ENCODE results near the gene SKI. TPM values are rescaled to one million over a fixed set of nuclear protein-coding genes. Genes with fewer than 3 reads are reported as not detected.

SKI gene
- total RNA-seq, 2 experiments from 2014 or later = 286 to 324 TPM

- no peaks in the 10 kb centered on the region for H3K9me3 Mint-ChIP-seq
- CTCF ChIA-PET = no interaction called here
- Histone ChIP-seq H3K36me3 (ENCODE audit: insufficient read depth, low read length) (peaks cover 21% of the 10 kb centered on the region), H3K27me3 (ENCODE audit: control insufficient read depth in 1 of 2, insufficient read depth in 2 of 2, low read length in 2 of 2) (no peaks in the 10 kb centered on the region), H3K4me1 (ENCODE audit: insufficient read depth, low read length) (peaks cover 97% of the 10 kb centered on the region), H3K4me3 (ENCODE audit: low read length) (no peak overlapping the region), H3K9me3 (ENCODE audit: control insufficient read depth in 1 of 2, insufficient read depth in 1 of 2, low read length in 2 of 2) (no peaks in the 10 kb centered on the region), H3K27ac (ENCODE audit: low read depth in 1 of 2, low read length in 2 of 2) (no peak overlapping the region)
- no peak for TF ChIP-seq CTCF (IDR thresholded peaks at IDR 0.05)
- H3K4me3 Mint-ChIP-seq = no peak overlapping the region
- peaks cover 44% of the 10 kb centered on the region for H3K36me3 Mint-ChIP-seq (ENCODE audit: low read depth)
- DNase-seq = no peak
- ATAC-seq (ENCODE audit: poor library complexity) = no peak
- intact Hi-C loops (cut with DNase I, micrococcal nuclease) = no loop called here
- H3K4me1 Mint-ChIP-seq (ENCODE audit: low read depth) = peaks cover 68% of the 10 kb centered on the region
- POLR2A ChIA-PET = no interaction called here
- peak overlapping the region; percentile 24 for H3K27ac Mint-ChIP-seq
- H3K27me3 Mint-ChIP-seq = no peaks in the 10 kb centered on the region
Observed at GRCh38 chr1:2271211-2271721, 43.1 kb downstream of the SKI start.

- intact Hi-C loops (cut with DNase I, micrococcal nuclease) = no loop called here
- peaks cover 97% of the 10 kb centered on the region for H3K4me1 ChIP-seq (ENCODE audit: insufficient read depth, low read length)
- no peaks in the 10 kb centered on the region for H3K27me3 ChIP-seq (ENCODE audit: control insufficient read depth in 1 of 2, insufficient read depth in 2 of 2, low read length in 2 of 2)
- Mint-ChIP-seq H3K9me3 (no peaks in the 10 kb centered on the region), H3K36me3 (ENCODE audit: low read depth) (peaks cover 44% of the 10 kb centered on the region), H3K4me3 (peak overlapping the region; percentile 80), H3K27me3 (no peaks in the 10 kb centered on the region), H3K27ac (peak overlapping the region; percentile 91), H3K4me1 (ENCODE audit: low read depth) (peaks cover 68% of the 10 kb centered on the region)
- ATAC-seq (ENCODE audit: poor library complexity) (no peak), DNase-seq (no peak)
- H3K36me3 ChIP-seq (ENCODE audit: insufficient read depth, low read length) = peaks cover 18% of the 10 kb centered on the region
- POLR2A ChIA-PET = no interaction called here
- no peak overlapping the region for H3K4me3 ChIP-seq (ENCODE audit: low read length)
- CTCF ChIA-PET = no interaction called here
- H3K9me3 ChIP-seq (ENCODE audit: control insufficient read depth in 1 of 2, insufficient read depth in 1 of 2, low read length in 2 of 2) = no peaks in the 10 kb centered on the region
- no peak overlapping the region for H3K27ac ChIP-seq (ENCODE audit: low read depth in 1 of 2, low read length in 2 of 2)
- no peak for TF ChIP-seq CTCF (IDR thresholded peaks at IDR 0.05)
Observed at GRCh38 chr1:2271841-2272655, 43.9 kb downstream of the SKI start.

GRCh38 chr1:2272686-2273400 is 44.7 kb downstream of the SKI start:
- H3K4me3 Mint-ChIP-seq = peak overlapping the region; percentile 76
- ATAC-seq (ENCODE audit: poor library complexity) (no peak), DNase-seq (no peak)
- no peak overlapping the region for H3K4me3 ChIP-seq (ENCODE audit: low read length)
- H3K36me3 ChIP-seq (ENCODE audit: insufficient read depth, low read length) = peaks cover 18% of the 10 kb centered on the region
- peaks cover 51% of the 10 kb centered on the region for H3K36me3 Mint-ChIP-seq (ENCODE audit: low read depth)
- H3K9me3 ChIP-seq (ENCODE audit: control insufficient read depth in 1 of 2, insufficient read depth in 1 of 2, low read length in 2 of 2) = no peaks in the 10 kb centered on the region
- peaks cover 72% of the 10 kb centered on the region for H3K4me1 Mint-ChIP-seq (ENCODE audit: low read depth)
- H3K4me1 ChIP-seq (ENCODE audit: insufficient read depth, low read length) = peaks cover 95% of the 10 kb centered on the region
- intact Hi-C loops (cut with DNase I, micrococcal nuclease) = no loop called here
- ChIA-PET POLR2A (no interaction called here), CTCF (no interaction called here)
- no peaks in the 10 kb centered on the region for H3K27me3 ChIP-seq (ENCODE audit: control insufficient read depth in 1 of 2, insufficient read depth in 2 of 2, low read length in 2 of 2)
- no peaks in the 10 kb centered on the region for H3K9me3 Mint-ChIP-seq
- no peak overlapping the region for H3K27ac ChIP-seq (ENCODE audit: low read depth in 1 of 2, low read length in 2 of 2)
- H3K27me3 Mint-ChIP-seq = no peaks in the 10 kb centered on the region
- H3K27ac Mint-ChIP-seq = peak overlapping the region; percentile 91
- no peak for TF ChIP-seq CTCF (IDR thresholded peaks at IDR 0.05)

Measured in CD4-positive, alpha-beta T cell (primary cell).